Trophoblast cell (in vitro differentiated cells and primary cell): ENCODE measurements around the gene DNAJC13.

ENCODE experiments used
- DNase-seq, 2 donors: peaks; one replicate each; pipeline ENCODE4 v3.0.0-alpha.2; 2016
- H2AFZ ChIP-seq: 2 replicates; pipeline ENCODE4 v1.6.1; 2013; ENCODE audit warnings: low read length, moderate library complexity, mild to moderate bottlenecking; ENCODE audit not compliant: insufficient read depth, poor library complexity
- H2AK5ac ChIP-seq: 2 replicates; pipeline ENCODE4 v1.6.1; 2013; ENCODE audit warnings: mild to moderate bottlenecking, low read length
- H2BK120ac ChIP-seq: 2 replicates; pipeline ENCODE4 v1.6.1; 2013; ENCODE audit warnings: low read length, mild to moderate bottlenecking, moderate library complexity; ENCODE audit not compliant: insufficient read depth, poor library complexity
- H2BK12ac ChIP-seq: 2 replicates; pipeline ENCODE4 v1.6.1; 2013; ENCODE audit warnings: mild to moderate bottlenecking, low read length, moderate library complexity
- H2BK5ac ChIP-seq: 2 replicates; pipeline ENCODE4 v1.6.1; 2013; ENCODE audit warnings: low read length, low read depth, moderate library complexity, mild to moderate bottlenecking; ENCODE audit not compliant: poor library complexity
- H3K14ac ChIP-seq: 2 replicates; pipeline ENCODE4 v1.6.1; 2013; ENCODE audit warnings: mild to moderate bottlenecking, low read length
- H3K18ac ChIP-seq: 2 replicates; pipeline ENCODE4 v1.6.1; 2013; ENCODE audit warnings: mild to moderate bottlenecking, low read length
- H3K23ac ChIP-seq: 2 replicates; pipeline ENCODE4 v1.6.1; 2013; ENCODE audit warnings: low read length
- H3K27ac ChIP-seq: 2 replicates; pipeline ENCODE4 v1.5.1; 2013; ENCODE audit warnings: low read depth, mild to moderate bottlenecking, inconsistent platforms, low read length, moderate library complexity
- H3K27me3 ChIP-seq: 2 replicates; pipeline ENCODE4 v1.6.1; 2013; ENCODE audit warnings: inconsistent platforms, mild to moderate bottlenecking, low read length, moderate library complexity; ENCODE audit not compliant: insufficient read depth
- H3K36me3 ChIP-seq, 2 experiments: 1 replicate in 1 of 2; 2 replicates in 1 of 2; pipeline ENCODE4 v1.6.1; 2013; ENCODE audit warnings: low read length in 2 of 2, mild to moderate bottlenecking in 2 of 2, moderate library complexity in 1 of 2; ENCODE audit not compliant: insufficient read depth in 2 of 2, control insufficient read depth in 1 of 2
- H3K4ac ChIP-seq: 2 replicates; pipeline ENCODE4 v1.6.1; 2013; ENCODE audit warnings: low read depth, mild to moderate bottlenecking, low read length, moderate library complexity
- H3K4me1 ChIP-seq, 2 experiments: 1 replicate in 1 of 2; 2 replicates in 1 of 2; pipeline ENCODE4 v1.6.1; 2013; ENCODE audit warnings: low read length in 2 of 2, mild to moderate bottlenecking in 2 of 2, moderate library complexity in 1 of 2; ENCODE audit not compliant: insufficient read depth in 2 of 2, control insufficient read depth in 1 of 2
- H3K4me2 ChIP-seq: 2 replicates; pipeline ENCODE4 v1.6.1; 2013; ENCODE audit warnings: inconsistent platforms, mild to moderate bottlenecking, low read length, moderate library complexity
- H3K4me3 ChIP-seq: 2 replicates; pipeline ENCODE4 v1.5.1; 2013; ENCODE audit warnings: mild to moderate bottlenecking, low read depth, low read length, inconsistent platforms
- H3K79me1 ChIP-seq: one replicate; pipeline ENCODE4 v1.6.1; 2013; ENCODE audit warnings: low read length
- H3K79me2 ChIP-seq: 2 replicates; pipeline ENCODE4 v1.6.1; 2013; ENCODE audit warnings: low read length, mild to moderate bottlenecking; ENCODE audit not compliant: control insufficient read depth, insufficient read depth, poor library complexity
- H3K9ac ChIP-seq: 2 replicates; pipeline ENCODE4 v1.6.1; 2013; ENCODE audit warnings: mild to moderate bottlenecking, low read length
- H3K9me3 ChIP-seq: 2 replicates; pipeline ENCODE4 v1.6.1; 2013; ENCODE audit warnings: low read depth, mild to moderate bottlenecking, control low read depth, inconsistent platforms, low read length; ENCODE audit not compliant: insufficient read depth
- H4K12ac ChIP-seq: 2 replicates; pipeline ENCODE4 v1.6.1; 2013; ENCODE audit warnings: low read depth, mild to moderate bottlenecking, low read length, moderate library complexity
- H4K8ac ChIP-seq: 2 replicates; pipeline ENCODE4 v1.6.1; 2013; ENCODE audit warnings: low read depth, mild to moderate bottlenecking, low read length, moderate library complexity
- H4K91ac ChIP-seq: one replicate; pipeline ENCODE4 v1.6.1; 2013; ENCODE audit warnings: low read depth, mild to moderate bottlenecking, low read length, moderate library complexity
- WGBS: extraction: QIAGEN DNeasy Blood & Tissue Kit; methylation state at CpG from one replicate; pipeline ENCODE4 v1.1.7; 2013; ENCODE audit warnings: missing lambda C conversion rate; ENCODE audit not compliant: insufficient read length, insufficient coverage; ENCODE audit errors: extremely low coverage; 5-methylcytosine and 5-hydroxymethylcytosine counted together

DNAJC13 gene

GRCh38 chr3:132561003-132561402 is 143.7 kb downstream of the DNAJC13 start:
- H3K79me2 ChIP-seq: no peaks in the 10 kb centered on the region
- no peaks in the 10 kb centered on the region for H3K36me3 ChIP-seq
- peaks cover 0 to 5% of the 10 kb centered on the region in 2 experiments for H3K4me1 ChIP-seq
- H2BK120ac ChIP-seq: no peak overlapping the region
- H2AK5ac ChIP-seq: no peak overlapping the region
- DNase-seq: no peak
- no peak overlapping the region for H4K12ac ChIP-seq
- no peaks in the 10 kb centered on the region for H3K9me3 ChIP-seq
- H3K18ac ChIP-seq: no peak overlapping the region
- no peak overlapping the region for H4K8ac ChIP-seq
- H3K27ac ChIP-seq: no peak overlapping the region
- no peak overlapping the region for H3K9ac ChIP-seq
- H3K23ac ChIP-seq: no peak overlapping the region
- H3K27me3 ChIP-seq: no peaks in the 10 kb centered on the region
- H2BK5ac ChIP-seq: no peak overlapping the region
- H3K79me1 ChIP-seq: no peaks in the 10 kb centered on the region
- no CpG with 5 or more reads among the region's 4 CpGs for WGBS
- no peak overlapping the region for H3K14ac ChIP-seq
- H2AFZ ChIP-seq: no peak overlapping the region
- H3K4me2 ChIP-seq: no peak overlapping the region
- no peak overlapping the region for H2BK12ac ChIP-seq
- H4K91ac ChIP-seq: no peak overlapping the region
- no peak overlapping the region for H3K4ac ChIP-seq
- H3K4me3 ChIP-seq: no peak overlapping the region

DNA sequence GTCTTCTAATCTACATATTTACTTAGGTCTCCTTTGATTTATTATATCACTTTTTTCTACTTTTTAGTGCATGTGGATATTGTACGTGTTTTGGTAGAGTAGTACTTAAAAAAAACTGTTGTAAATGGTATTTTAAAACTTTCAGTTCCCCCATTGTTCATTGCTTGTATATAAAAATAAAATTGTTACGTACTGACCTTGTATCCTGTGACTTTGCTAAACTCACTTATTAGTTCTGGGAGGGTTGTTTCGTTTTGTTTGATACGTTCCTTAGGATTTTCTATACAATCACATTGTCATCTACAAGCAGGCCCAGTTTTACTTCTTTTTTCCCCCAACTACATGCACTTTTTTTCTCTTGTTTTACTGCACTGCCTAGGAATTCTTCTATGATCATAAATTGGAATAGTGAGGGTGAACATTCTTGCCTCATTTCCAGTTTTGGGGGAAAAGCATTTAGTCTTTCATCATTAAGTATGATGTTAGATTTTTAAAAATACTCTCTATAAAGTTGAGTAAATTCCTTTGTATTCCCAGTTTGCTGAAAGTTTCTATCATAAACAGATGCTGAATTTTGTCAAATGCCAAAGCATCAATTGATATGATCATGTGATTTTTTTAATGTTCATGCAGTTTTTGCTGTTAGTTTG is 146.2 kb downstream of the DNAJC13 start:
- H3K79me1 ChIP-seq: no peaks in the 10 kb centered on the region
- no peak overlapping the region for H2AK5ac ChIP-seq

GRCh38 chr3:132564070-132564465 is 146.8 kb downstream of the DNAJC13 start:
- Histone ChIP-seq H3K9me3 (no peaks in the 10 kb centered on the region), H3K4me3 (no peak overlapping the region), H3K27ac (no peak overlapping the region), H3K36me3 (no peaks in the 10 kb centered on the region), H3K9ac (no peak overlapping the region), H2BK120ac (no peak overlapping the region), H3K79me1 (no peaks in the 10 kb centered on the region), H3K14ac (no peak overlapping the region), H3K18ac (no peak overlapping the region), H3K23ac (no peak overlapping the region), H3K4ac (no peak overlapping the region), H4K8ac (no peak overlapping the region), H2BK5ac (no peak overlapping the region), H4K12ac (no peak overlapping the region), H2BK12ac (no peak overlapping the region), H3K4me1 (no peaks in the 10 kb centered on the region), H3K79me2 (no peaks in the 10 kb centered on the region), H3K4me2 (no peak overlapping the region), H2AK5ac (no peak overlapping the region), H4K91ac (no peak overlapping the region), H2AFZ (no peak overlapping the region), H3K27me3 (no peaks in the 10 kb centered on the region)
- no CpG with 5 or more reads among the region's 2 CpGs for WGBS
- DNase-seq: no peak

More for the DNA sequence above, 146.2 kb downstream of the DNAJC13 start:
- H3K79me2 ChIP-seq: no peaks in the 10 kb centered on the region
- H3K9ac ChIP-seq: no peak overlapping the region
- no peaks in the 10 kb centered on the region for H3K36me3 ChIP-seq
- no peak overlapping the region for H4K12ac ChIP-seq
- H3K9me3 ChIP-seq: no peaks in the 10 kb centered on the region
- H3K14ac ChIP-seq: no peak overlapping the region
- H3K27me3 ChIP-seq: no peaks in the 10 kb centered on the region
- H4K91ac ChIP-seq: no peak overlapping the region
- no peak overlapping the region for H3K27ac ChIP-seq
- H3K23ac ChIP-seq: no peak overlapping the region
- no peak overlapping the region for H2BK5ac ChIP-seq
- no peak overlapping the region for H3K4ac ChIP-seq
- no peak overlapping the region for H2BK12ac ChIP-seq
- no peak overlapping the region for H4K8ac ChIP-seq
- no peak overlapping the region for H3K18ac ChIP-seq
- no peak for DNase-seq
- no peak overlapping the region for H2AFZ ChIP-seq
- H3K4me1 ChIP-seq: no peaks in the 10 kb centered on the region
- no CpG with 5 or more reads among the region's 4 CpGs for WGBS
- no peak overlapping the region for H3K4me2 ChIP-seq
- H3K4me3 ChIP-seq: no peak overlapping the region
- H2BK120ac ChIP-seq: no peak overlapping the region

- Histone ChIP-seq H3K27me3 (no peaks in the 10 kb centered on the region), H3K27ac (no peak overlapping the region), H2BK12ac (no peak overlapping the region)
These were observed 151.1 kb downstream of the DNAJC13 start for GRCh38 chr3:132568422-132568821.

More at GRCh38 chr3:132568422-132568821, 151.1 kb downstream of the DNAJC13 start:
- Histone ChIP-seq H2AFZ (no peak overlapping the region), H3K9me3 (no peaks in the 10 kb centered on the region), H3K36me3 (no peaks in the 10 kb centered on the region), H3K79me2 (no peaks in the 10 kb centered on the region), H2BK5ac (no peak overlapping the region), H3K18ac (no peak overlapping the region), H4K12ac (no peak overlapping the region), H3K4me1 (no peaks in the 10 kb centered on the region), H3K4me2 (no peak overlapping the region), H4K8ac (no peak overlapping the region), H3K79me1 (no peaks in the 10 kb centered on the region), H2BK120ac (no peak overlapping the region), H4K91ac (no peak overlapping the region), H3K14ac (no peak overlapping the region), H3K23ac (no peak overlapping the region), H2AK5ac (no peak overlapping the region), H3K4me3 (no peak overlapping the region), H3K4ac (no peak overlapping the region), H3K9ac (no peak overlapping the region)
- WGBS: no CpG with 5 or more reads among the region's 2 CpGs
- DNase-seq: no peak
